Measurements from ENCODE around the gene PVALB.

PVALB gene

DNA sequence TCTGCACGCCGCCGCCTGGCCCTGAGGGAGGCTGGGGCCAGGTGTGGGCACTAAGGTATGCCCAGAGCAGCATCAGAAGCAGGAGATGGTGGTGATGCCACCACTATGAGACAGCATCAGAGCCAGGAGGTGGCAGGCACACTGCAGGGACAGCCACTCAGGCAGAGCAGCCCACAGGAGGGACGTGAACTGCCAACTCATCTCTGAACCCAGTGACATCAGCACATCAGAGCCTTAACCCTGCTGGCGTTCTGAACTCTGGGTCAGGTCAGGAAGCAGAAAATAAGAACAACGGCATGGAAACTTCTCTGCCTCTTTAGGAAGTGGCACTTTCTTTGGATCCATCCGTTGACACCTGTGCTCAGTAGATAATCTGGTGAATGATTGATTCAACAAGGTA, 26.2 kb downstream of the PVALB start:
- no peaks in the 10 kb centered on the region for H3K79me2 ChIP-seq (ENCODE audit: control insufficient read depth, low read length)
- no peaks in the 10 kb centered on the region for H3K9me3 ChIP-seq (ENCODE audit: control insufficient read depth, insufficient read depth, low read length)
- no peak for TF ChIP-seq EZH2phosphoT487 (IDR thresholded peaks at IDR 0.05; ENCODE audit: borderline replicate concordance, low read length)
- TF ChIP-seq, protein P1, sequence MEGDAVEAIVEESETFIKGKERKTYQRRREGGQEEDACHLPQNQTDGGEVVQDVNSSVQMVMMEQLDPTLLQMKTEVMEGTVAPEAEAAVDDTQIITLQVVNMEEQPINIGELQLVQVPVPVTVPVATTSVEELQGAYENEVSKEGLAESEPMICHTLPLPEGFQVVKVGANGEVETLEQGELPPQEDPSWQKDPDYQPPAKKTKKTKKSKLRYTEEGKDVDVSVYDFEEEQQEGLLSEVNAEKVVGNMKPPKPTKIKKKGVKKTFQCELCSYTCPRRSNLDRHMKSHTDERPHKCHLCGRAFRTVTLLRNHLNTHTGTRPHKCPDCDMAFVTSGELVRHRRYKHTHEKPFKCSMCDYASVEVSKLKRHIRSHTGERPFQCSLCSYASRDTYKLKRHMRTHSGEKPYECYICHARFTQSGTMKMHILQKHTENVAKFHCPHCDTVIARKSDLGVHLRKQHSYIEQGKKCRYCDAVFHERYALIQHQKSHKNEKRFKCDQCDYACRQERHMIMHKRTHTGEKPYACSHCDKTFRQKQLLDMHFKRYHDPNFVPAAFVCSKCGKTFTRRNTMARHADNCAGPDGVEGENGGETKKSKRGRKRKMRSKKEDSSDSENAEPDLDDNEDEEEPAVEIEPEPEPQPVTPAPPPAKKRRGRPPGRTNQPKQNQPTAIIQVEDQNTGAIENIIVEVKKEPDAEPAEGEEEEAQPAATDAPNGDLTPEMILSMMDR (IDR thresholded peaks at IDR 0.05; ENCODE audit: low read depth, low read length, poor library complexity, severe bottlenecking), result no peak
- H3K9me2 ChIP-seq (replicated peaks; ENCODE audit: control insufficient read depth, low read length), result no peaks in the 10 kb centered on the region
- no peak overlapping the region for H3K4me2 ChIP-seq (ENCODE audit: low read length)
- no peaks in the 10 kb centered on the region for H3F3A ChIP-seq (ENCODE audit: control insufficient read depth, insufficient read depth)
- no peak overlapping the region for H3K27ac ChIP-seq (ENCODE audit: low read depth, low read length)
- no peaks in the 10 kb centered on the region for H3K36me3 ChIP-seq (ENCODE audit: control insufficient read depth, low read length)
- H3K27me3 ChIP-seq (ENCODE audit: control insufficient read depth, low read length), result peaks cover 28% of the 10 kb centered on the region
- H4K20me1 ChIP-seq (ENCODE audit: control insufficient read depth, insufficient read depth, low read depth, low read length), result no peaks in the 10 kb centered on the region
- no peaks in the 10 kb centered on the region for H3K4me1 ChIP-seq (ENCODE audit: control insufficient read depth, low read length)
- no peak overlapping the region for H3K4me3 ChIP-seq (ENCODE audit: low read length)

DNA sequence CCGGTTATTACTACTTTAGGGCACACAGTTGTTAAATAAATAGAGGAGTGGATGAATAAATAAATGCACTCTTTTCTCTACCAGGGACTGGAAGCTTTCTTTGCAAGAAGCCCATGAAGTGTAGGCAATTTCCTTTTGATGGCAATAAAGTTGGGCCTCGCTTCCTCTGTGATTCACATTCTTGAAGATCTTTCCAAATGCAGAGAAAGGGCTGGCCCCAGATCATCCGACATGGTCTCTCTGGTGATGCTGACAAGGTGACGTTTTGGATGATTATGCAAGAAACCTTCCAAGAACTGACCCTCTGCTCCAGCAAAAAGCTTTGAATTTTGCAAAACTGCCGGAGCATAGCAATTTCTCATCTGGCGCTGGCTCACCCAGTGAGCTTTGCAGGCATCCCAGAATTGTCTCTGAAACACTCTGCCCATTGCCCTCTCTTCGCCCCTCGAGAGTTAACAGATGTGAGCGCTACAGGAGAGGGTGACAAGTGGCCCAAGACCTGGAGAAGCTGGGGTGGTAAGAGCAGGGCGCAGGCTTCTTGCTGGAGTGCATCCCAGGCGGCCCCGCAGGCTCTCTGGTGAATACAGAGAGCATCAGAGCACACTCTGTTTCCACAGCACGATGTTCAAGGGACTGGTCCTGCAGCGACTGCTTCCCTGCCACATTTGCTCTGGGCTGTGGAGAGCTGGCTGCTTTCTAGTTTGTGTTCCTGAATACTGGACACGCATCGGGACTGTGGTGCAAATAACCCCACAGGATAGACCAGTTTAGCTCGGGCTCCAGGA, 29.4 kb downstream of the PVALB start:
- peaks cover 28% of the 10 kb centered on the region for H3K27me3 ChIP-seq (ENCODE audit: control insufficient read depth, low read length)
- no peak overlapping the region for H3K4me2 ChIP-seq (ENCODE audit: low read length)
- TF ChIP-seq, protein P1 (IDR thresholded peaks at IDR 0.05; ENCODE audit: low read depth, low read length, poor library complexity, severe bottlenecking), result no peak
- TF ChIP-seq EZH2phosphoT487 (IDR thresholded peaks at IDR 0.05; ENCODE audit: borderline replicate concordance, low read length), result no peak

DNA sequence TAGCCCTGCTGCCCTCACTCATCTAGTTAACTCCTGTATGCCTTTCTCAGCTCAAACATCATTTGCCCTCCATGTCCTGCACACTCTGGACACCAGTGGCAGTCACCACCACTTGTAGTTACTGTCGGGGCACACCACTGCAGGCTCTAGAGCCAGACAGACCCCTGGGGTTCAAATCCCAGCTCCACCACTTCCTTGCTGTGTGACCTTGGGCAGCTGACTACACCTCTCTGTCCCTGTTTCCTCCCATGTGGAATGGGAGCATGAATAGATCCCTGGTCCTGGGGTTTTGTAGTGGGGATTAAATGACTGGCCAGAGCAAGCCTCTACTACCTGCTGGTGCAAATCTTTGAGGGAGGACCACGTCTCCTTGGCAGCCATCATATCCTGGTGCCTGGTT, 33.1 kb downstream of the PVALB start:
- H3K27ac ChIP-seq (ENCODE audit: low read depth, low read length), result no peak overlapping the region
- no peaks in the 10 kb centered on the region for H3K9me3 ChIP-seq (ENCODE audit: control insufficient read depth, insufficient read depth, low read length)

More for the DNA sequence above, 29.4 kb downstream of the PVALB start:
- Histone ChIP-seq H3K27ac (ENCODE audit: low read depth, low read length) (no peak overlapping the region), H4K20me1 (ENCODE audit: control insufficient read depth, insufficient read depth, low read depth, low read length) (no peaks in the 10 kb centered on the region), H3K36me3 (ENCODE audit: control insufficient read depth, low read length) (no peaks in the 10 kb centered on the region), H3K79me2 (ENCODE audit: control insufficient read depth, low read length) (no peaks in the 10 kb centered on the region), H3K9me2 (replicated peaks; ENCODE audit: control insufficient read depth, low read length) (no peaks in the 10 kb centered on the region), H3F3A (ENCODE audit: control insufficient read depth, insufficient read depth) (no peaks in the 10 kb centered on the region), H3K9me3 (ENCODE audit: control insufficient read depth, insufficient read depth, low read length) (no peaks in the 10 kb centered on the region), H3K4me3 (ENCODE audit: low read length) (no peak overlapping the region), H3K4me1 (ENCODE audit: control insufficient read depth, low read length) (peaks cover under 1% of the 10 kb centered on the region; the same call in 1 of the 2 replicates)

More for the DNA sequence above, 33.1 kb downstream of the PVALB start:
- Histone ChIP-seq H3K36me3 (ENCODE audit: control insufficient read depth, low read length) (no peaks in the 10 kb centered on the region), H4K20me1 (ENCODE audit: control insufficient read depth, insufficient read depth, low read depth, low read length) (no peaks in the 10 kb centered on the region), H3K4me1 (ENCODE audit: control insufficient read depth, low read length) (peaks cover 9% of the 10 kb centered on the region), H3K9me2 (replicated peaks; ENCODE audit: control insufficient read depth, low read length) (no peaks in the 10 kb centered on the region), H3K79me2 (ENCODE audit: control insufficient read depth, low read length) (no peaks in the 10 kb centered on the region), H3F3A (ENCODE audit: control insufficient read depth, insufficient read depth) (no peaks in the 10 kb centered on the region), H3K4me3 (ENCODE audit: low read length) (no peak overlapping the region), H3K27me3 (ENCODE audit: control insufficient read depth, low read length) (peaks cover 14% of the 10 kb centered on the region; the same call in 1 of the 2 replicates), H3K4me2 (ENCODE audit: low read length) (no peak overlapping the region)
- TF ChIP-seq EZH2phosphoT487 (IDR thresholded peaks at IDR 0.05; ENCODE audit: borderline replicate concordance, low read length), result no peak
- TF ChIP-seq, protein P1 (IDR thresholded peaks at IDR 0.05; ENCODE audit: low read depth, low read length, poor library complexity, severe bottlenecking), result no peak
